HG03159 (cell line): ENCODE results near the gene ZBTB43.
A peak's percentile ranks its signal among the peaks of the same experiment; 100 is the strongest.

Experiments used
- ATAC-seq: cut with Tn5 transposase; IDR thresholded peaks from one replicate; pipeline ENCODE4 v1.9.1; 2021; ENCODE audit warnings: mild to moderate bottlenecking, moderate library complexity; ENCODE audit not compliant: unreplicated experiment

The ZBTB43 gene

DNA sequence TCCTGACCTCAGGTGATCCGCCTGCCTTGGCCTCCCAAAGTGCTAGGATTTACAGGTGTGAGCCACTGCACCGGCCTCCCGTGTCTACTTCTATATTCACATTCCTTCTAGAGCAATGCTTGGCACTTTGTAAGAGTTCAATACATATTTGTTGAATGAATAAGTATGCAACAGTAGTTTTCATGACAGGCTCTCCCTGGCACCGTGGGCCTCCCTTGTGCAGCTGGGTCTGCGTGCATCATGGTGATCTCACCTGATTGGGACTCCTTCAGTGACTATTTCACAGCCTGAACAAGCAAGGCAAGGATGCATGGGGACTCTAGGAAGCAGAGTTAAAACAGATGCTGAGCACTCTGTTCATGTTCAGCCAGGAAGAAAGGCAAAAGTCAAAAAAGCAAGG, 48.8 kb downstream of the ZBTB43 start:
- no peak for ATAC-seq

DNA sequence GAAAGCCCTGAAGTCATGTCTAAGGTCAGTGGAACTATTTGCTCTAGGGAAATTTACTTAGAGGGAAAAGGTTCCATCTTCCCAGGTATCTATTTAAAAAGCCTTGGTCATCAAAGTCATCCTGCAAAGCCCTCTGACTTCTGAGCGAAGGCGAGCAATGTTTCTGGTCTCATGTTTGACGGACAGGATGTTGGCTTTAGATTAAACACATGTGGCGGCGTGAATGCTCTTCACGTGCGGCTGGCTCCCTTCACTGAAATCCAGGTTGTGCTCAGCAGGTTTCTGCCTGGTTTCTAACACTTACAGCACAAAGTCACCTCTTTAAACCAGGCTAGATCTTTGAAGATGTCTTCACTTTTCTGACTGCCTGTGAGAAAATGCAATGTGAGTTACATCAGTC, 49.9 kb downstream of the ZBTB43 start:
- no peak for ATAC-seq

- ATAC-seq = no peak
Observed at GRCh38 chr9:126856326-126856877, 51.6 kb downstream of the ZBTB43 start.

- ATAC-seq = no peak
Observed at GRCh38 chr9:126857261-126857960, 52.6 kb downstream of the ZBTB43 start.

- ATAC-seq = no peak
Observed at GRCh38 chr9:126859111-126859510, 54.3 kb downstream of the ZBTB43 start.

- ATAC-seq = peak; percentile 61
Observed at GRCh38 chr9:126860077-126860756, 55.4 kb downstream of the ZBTB43 start, which contains the start of gene ZBTB34. TSS of gene ZBTB34 (plus strand) at chr9:126860639. CDS start at chr9:126879400, 18,761 bp downstream.

DNA sequence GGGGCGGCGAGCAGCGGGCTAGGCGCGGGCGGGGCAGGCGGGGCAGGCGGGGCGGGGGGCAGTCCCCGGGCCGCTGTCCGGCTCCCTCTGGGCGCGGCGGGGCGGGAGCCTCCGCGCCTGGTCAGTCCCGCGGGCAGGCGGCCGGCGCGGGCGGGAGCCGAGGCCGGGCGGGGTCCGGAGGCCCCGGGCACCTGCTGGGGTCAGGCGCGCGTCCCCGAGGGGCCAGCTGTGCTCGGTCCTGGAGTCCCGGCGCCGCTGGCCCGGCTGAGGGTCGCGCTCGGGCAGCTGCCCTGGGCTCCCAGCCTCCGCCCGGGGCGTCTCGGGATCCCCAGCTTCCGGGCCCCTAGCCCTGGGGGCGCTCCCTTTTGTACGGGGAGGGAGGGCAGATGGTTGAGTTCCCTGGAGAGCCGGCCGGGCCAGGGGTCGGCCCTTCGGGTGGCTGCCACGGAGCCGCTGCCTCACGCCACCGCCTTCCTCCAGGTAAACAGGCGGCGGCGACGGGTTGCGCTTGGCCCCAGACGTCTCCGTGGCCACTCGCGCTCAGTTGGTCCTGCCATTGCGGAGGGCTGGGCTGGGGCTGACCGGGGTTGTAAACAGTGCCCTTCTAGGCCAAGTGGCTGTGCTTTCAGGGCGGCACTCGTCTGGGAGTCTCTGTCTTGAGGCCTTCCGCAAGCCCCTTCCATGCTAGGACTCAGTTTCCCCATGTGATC, 56.1 kb downstream of the ZBTB43 start:
- ATAC-seq = peak; percentile 31

DNA sequence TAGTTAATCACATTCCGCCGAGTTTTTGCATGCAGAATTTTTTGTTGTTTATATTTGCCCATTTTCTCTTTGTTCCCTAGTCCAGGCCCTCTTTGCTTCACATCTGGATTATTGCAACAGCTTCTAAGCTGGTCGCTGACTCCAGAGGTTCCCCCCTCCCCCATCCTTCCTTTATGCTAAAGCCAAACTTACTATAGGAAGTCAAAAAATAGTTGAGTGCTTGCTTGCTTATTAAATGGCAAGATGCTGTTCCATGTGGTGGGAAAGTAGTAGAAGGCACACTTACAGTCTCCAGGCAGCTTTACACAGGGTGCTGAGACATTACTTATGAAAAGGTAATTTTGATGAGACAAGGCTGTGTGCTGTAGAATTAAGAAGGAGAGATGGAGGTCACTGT, 56.9 kb downstream of the ZBTB43 start:
- ATAC-seq = no peak

- ATAC-seq = no peak
Observed at GRCh38 chr9:126862104-126862761, 57.4 kb downstream of the ZBTB43 start.

DNA sequence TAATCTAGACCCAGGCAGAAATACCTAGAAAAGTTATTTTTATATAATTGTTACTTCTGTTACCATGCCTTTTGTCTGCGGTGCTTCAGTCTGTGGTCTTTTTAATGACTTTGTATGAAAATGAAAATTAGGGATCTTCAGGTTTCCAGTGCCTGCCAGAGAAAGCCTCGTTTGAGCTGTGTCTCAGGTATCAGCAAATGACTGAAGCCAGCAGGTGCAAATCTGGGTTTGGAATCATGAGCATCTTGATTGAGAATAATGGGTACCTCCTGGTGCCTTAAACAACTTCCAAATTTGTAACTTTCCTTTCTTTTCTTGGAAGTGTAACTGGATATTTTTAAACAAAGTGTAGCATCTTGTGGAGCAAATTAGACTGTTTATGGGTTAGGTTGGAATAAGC, 59.9 kb downstream of the ZBTB43 start:
- ATAC-seq = no peak

DNA sequence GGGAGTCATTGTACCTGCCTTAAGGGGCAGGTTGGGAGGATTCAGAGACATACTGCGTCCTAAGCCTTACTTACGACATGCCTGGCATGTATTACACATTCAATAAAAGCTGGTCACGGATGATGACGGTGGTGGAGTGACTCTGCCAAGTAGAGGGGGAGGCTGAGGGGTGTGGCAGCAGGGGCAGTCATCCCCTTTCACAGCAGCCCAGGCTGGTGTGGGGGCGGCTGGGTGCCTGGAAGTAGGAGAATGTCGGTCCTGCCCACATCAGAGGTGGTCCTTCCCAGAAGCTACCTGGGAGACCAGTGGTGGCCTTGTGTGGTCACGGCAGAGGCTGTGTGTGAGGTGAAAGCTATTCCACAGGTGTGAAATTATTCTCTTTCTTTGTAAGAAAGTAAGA, 64.5 kb downstream of the ZBTB43 start:
- no peak for ATAC-seq

GRCh38 chr9:126872516-126872915, 67.7 kb downstream of the ZBTB43 start:
- no peak for ATAC-seq

DNA sequence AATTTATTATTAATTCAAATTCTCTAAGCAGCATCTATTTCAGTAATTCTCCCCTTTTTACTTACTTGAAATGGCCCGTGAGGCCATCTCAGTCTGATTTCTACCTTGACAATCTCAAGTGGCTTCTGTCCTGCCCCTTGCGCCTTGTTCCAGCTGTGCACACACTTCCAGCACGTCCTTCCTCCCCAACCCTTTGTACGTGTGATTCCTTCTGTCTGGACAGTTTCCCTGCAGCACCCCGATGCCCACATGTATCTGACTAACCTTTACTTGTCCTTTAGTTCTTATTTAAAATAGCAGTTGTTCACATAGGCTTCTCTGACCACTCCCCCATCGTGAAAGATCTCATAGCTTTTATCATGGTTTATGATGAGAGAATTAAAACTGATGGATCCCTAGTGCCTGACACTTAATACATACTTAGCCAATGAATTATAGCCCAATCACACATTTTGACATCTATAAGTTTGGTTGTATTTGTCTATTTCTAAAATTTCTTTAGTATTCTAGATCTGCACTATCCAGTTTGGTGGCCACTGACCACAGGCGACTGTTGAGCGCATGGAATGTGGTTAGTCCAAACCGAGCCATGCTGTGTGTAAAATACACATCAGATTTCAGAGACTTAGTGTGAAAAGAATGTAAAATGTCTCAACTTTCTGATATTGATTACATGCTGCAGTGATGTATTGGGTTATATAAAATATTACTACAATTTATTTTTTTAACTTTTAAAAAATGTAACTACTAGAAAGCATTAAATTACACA, 69.9 kb downstream of the ZBTB43 start:
- ATAC-seq = no peak

DNA sequence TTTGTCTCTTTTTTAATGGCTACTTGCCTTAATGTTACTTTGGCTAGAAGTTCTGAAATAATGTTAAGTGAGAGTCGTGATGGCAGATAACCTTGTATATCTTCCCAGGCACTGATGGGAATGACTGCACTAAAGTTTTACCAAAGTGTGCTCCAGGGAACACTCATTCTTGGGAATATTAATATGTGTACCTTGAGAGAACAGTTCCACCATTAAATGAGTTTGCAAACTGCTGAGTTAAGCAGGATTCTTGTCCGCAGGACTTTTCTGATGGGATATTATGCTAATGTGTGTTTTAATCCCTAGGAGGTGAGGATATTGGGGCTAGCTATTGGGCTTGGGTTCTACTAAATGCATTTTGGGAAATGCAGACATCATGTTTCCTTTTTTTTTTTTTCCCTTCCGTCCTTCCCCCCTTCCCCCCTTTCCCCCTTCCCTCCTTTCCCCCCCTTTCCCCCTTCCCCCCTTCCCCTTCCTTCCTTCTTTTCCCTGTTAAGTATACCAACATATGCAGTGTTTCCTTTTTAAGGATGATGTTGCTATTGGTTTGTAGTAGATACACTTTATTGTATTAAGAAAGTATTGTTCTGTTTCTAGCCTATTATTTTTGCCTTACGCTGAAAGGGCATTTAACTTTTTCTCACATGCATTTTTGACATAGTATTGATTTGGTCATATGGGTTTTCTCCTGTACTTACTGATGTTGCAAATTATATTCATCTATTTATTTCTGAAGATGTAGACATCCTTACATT, 71.1 kb downstream of the ZBTB43 start:
- no peak for ATAC-seq

- ATAC-seq = no peak
Observed at GRCh38 chr9:126876531-126876930, 71.7 kb downstream of the ZBTB43 start.

DNA sequence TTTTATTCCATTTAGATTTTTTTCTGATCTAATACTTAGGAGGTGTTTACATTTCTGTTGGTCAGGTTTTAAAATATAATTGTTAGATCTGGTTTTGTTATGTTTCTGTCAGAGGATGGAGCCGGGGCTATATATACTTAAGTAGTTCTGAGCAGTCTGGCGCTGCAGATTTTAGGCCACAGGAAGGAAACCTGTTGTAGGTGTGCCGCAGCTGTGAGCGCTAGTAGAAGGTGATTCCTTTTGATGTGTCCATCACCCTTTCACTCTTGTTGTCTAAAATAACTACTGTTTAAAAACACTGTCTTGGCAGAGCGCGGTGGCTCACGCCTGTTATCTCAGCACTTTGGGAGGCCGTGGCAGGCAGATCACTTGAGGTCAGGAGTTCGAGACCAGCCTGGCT, 72.6 kb downstream of the ZBTB43 start:
- no peak for ATAC-seq

DNA sequence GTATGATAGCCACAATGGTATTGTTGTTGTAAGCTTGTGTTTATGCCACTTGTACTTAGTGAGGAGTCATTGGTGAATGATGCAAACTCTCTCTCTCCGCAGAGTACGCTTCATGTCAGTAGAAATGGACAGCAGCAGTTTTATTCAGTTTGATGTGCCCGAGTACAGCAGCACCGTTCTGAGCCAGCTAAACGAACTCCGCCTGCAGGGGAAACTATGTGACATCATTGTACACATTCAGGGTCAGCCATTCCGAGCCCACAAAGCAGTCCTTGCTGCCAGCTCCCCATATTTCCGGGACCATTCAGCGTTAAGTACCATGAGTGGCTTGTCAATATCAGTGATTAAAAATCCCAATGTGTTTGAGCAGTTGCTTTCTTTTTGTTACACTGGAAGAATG, 74.4 kb downstream of the ZBTB43 start:
- ATAC-seq = no peak

- no peak for ATAC-seq
Observed at GRCh38 chr9:126880226-126880946, 75.5 kb downstream of the ZBTB43 start.

DNA sequence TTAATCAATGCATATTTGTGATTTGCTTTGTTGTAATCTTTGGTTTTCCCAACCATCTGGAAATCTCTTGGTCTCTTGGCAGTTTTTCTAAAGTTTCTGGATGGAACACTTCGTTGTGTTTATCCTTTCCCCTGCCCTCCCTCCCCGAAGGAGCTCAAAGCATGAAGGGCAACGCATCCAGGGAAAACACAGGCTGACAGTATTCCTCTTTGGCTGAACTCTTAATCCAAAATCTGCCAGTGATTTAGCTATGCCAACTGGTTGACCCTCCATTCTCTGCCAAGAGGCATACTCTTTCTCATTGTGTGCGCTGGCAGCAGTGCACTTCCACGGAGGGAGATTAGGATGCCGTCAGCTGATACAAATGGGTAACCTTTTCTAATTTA, 76.1 kb downstream of the ZBTB43 start:
- ATAC-seq = no peak
